IMR-90 (cell line): Measurements from ENCODE around the gene OLAH. TPM values are rescaled to one million over a fixed set of nuclear protein-coding genes. Genes with fewer than 3 reads are reported as not detected.

Source experiments
- ATAC-seq: fragments of 200-7000 bp; cut with Tn5 transposase; 2 replicates; pipeline ENCODE4 v1.9.1; 2020; ENCODE audit warnings: low read depth, mild to moderate bottlenecking, moderate library complexity
- BruUV-seq: library from RNA; stranded (reverse); fragments of 400-500 nt; replicated peaks from 2 replicates; lab custom pipeline; 2021; lab: Mats Ljungman, UMichigan
- CTCF ChIA-PET: fragments of 300-600 bp; formaldehyde crosslinking; extraction: SDS; loops from one replicate; lab custom pipeline; 2021; ENCODE audit warnings: antibody characterized with exemption; lab: Yijun Ruan, JAX
- POLR2A ChIA-PET: fragments of 300-600 bp; sonication (Branson Sonifier 250); formaldehyde crosslinking; loops from one replicate; lab custom pipeline; 2022; ENCODE audit warnings: antibody characterized with exemption; ENCODE audit not compliant: unreplicated experiment; lab: Charles Lee
- DNase-seq: peaks from one replicate; pipeline ENCODE4 v3.0.0; 2013
- H2AFZ ChIP-seq: replicated peaks from 2 replicates; pipeline ENCODE3; 2013; ENCODE audit warnings: low read length, mild to moderate bottlenecking; ENCODE audit not compliant: poor library complexity
- H2AK5ac ChIP-seq: 2 replicates; pipeline ENCODE4 v1.6.1; 2013; ENCODE audit warnings: low read depth, low read length, inconsistent platforms
- H2AK9ac ChIP-seq: replicated peaks from 2 replicates; pipeline ENCODE3; 2013; ENCODE audit warnings: mild to moderate bottlenecking, low read depth, low read length, moderate library complexity; ENCODE audit not compliant: poor library complexity
- H2BK120ac ChIP-seq: 2 replicates; pipeline ENCODE4 v1.6.1; 2013; ENCODE audit warnings: low read depth, low read length, inconsistent platforms
- H2BK15ac ChIP-seq: 3 replicates; pipeline ENCODE4 v1.6.1; 2013; ENCODE audit warnings: low read depth, low read length, inconsistent platforms
- H2BK20ac ChIP-seq: 2 replicates; pipeline ENCODE4 v1.6.1; 2013; ENCODE audit warnings: low read depth, mild to moderate bottlenecking, inconsistent platforms, low read length, moderate library complexity
- H2BK5ac ChIP-seq: 2 replicates; pipeline ENCODE4 v1.6.1; 2013; ENCODE audit warnings: mild to moderate bottlenecking, low read depth, low read length, inconsistent platforms; ENCODE audit not compliant: poor library complexity, severe bottlenecking
- H3K14ac ChIP-seq: replicated peaks from 2 replicates; pipeline ENCODE4 v1.6.1; 2013; ENCODE audit warnings: low read depth, low read length, inconsistent platforms
- H3K18ac ChIP-seq: 2 replicates; pipeline ENCODE4 v1.6.1; 2013; ENCODE audit warnings: low read depth, low read length, control low read depth
- H3K23ac ChIP-seq: 2 replicates; pipeline ENCODE4 v1.6.1; 2013; ENCODE audit warnings: low read depth, low read length, inconsistent platforms
- H3K27ac ChIP-seq: 2 replicates; pipeline ENCODE4 v1.5.1; 2013; ENCODE audit warnings: mild to moderate bottlenecking, control low read depth, low read length; ENCODE audit not compliant: insufficient read depth
- H3K27me3 ChIP-seq: 2 replicates; pipeline ENCODE4 v1.6.1; 2013; ENCODE audit warnings: low read length; ENCODE audit not compliant: control insufficient read depth, insufficient read depth
- H3K36me3 ChIP-seq: 2 replicates; pipeline ENCODE4 v1.6.1; 2013; ENCODE audit warnings: low read length, mixed read lengths; ENCODE audit not compliant: control insufficient read depth, insufficient read depth
- H3K4ac ChIP-seq: 2 replicates; pipeline ENCODE4 v1.6.1; 2013; ENCODE audit warnings: low read depth, low read length, inconsistent platforms
- H3K4me1 ChIP-seq: 2 replicates; pipeline ENCODE4 v1.6.1; 2013; ENCODE audit warnings: low read length, mixed read lengths; ENCODE audit not compliant: control insufficient read depth, insufficient read depth
- H3K4me2 ChIP-seq: 2 replicates; pipeline ENCODE4 v1.6.1; 2013; ENCODE audit warnings: low read depth, mild to moderate bottlenecking, control low read depth, low read length, moderate library complexity
- H3K4me3 ChIP-seq: 2 replicates; pipeline ENCODE4 v1.5.1; 2013; ENCODE audit warnings: low read depth, mild to moderate bottlenecking, control low read depth, low read length, moderate library complexity; ENCODE audit not compliant: insufficient read depth
- H3K56ac ChIP-seq: 2 replicates; pipeline ENCODE4 v1.6.1; 2013; ENCODE audit warnings: low read length, inconsistent platforms; ENCODE audit not compliant: insufficient read depth; ENCODE audit errors: extremely low read depth
- H3K79me1 ChIP-seq, 2 experiments: 2 replicates each; pipeline ENCODE4 v1.6.1; 2013; ENCODE audit warnings: low read length in 2 of 2, inconsistent platforms in 1 of 2, low read depth in 1 of 2
- H3K9ac ChIP-seq: 2 replicates; pipeline ENCODE4 v1.6.1; 2013; ENCODE audit warnings: low read depth, low read length, control low read depth
- H3K9me1 ChIP-seq: 2 replicates; pipeline ENCODE4 v1.6.1; 2013; ENCODE audit warnings: low read length, inconsistent platforms; ENCODE audit not compliant: insufficient read depth
- H3K9me3 ChIP-seq: 2 replicates; pipeline ENCODE4 v1.6.1; 2013; ENCODE audit warnings: low read length; ENCODE audit not compliant: control insufficient read depth, insufficient read depth
- H4K20me1 ChIP-seq: 2 replicates; pipeline ENCODE4 v1.6.1; 2013; ENCODE audit warnings: low read length, inconsistent platforms; ENCODE audit not compliant: insufficient read depth
- H4K5ac ChIP-seq: 2 replicates; pipeline ENCODE4 v1.6.1; 2013; ENCODE audit warnings: mild to moderate bottlenecking, low read depth, low read length, control low read depth
- H4K8ac ChIP-seq, 2 experiments: 2 replicates each; pipeline ENCODE4 v1.6.1; 2013; ENCODE audit warnings: low read depth in 2 of 2, low read length in 2 of 2, control low read depth in 1 of 2, inconsistent platforms in 1 of 2
- H4K91ac ChIP-seq: 2 replicates; pipeline ENCODE4 v1.6.1; 2013; ENCODE audit warnings: low read depth, low read length, inconsistent platforms; ENCODE audit not compliant: insufficient read depth
- CEBPB ChIP-seq: IDR thresholded peaks from 2 replicates; pipeline ENCODE4 v1.6.1; 2012; ENCODE audit warnings: low read depth, low read length, improper control_type of control experiment
- CHD1 ChIP-seq: IDR thresholded peaks from 2 replicates; pipeline ENCODE4 v1.6.1; 2012; ENCODE audit warnings: low read depth, low read length, improper control_type of control experiment
- CTCF ChIP-seq: conservative IDR thresholded peaks from 2 replicates; pipeline ENCODE4 v1.5.1; 2012; ENCODE audit warnings: mild to moderate bottlenecking, low read depth, low read length, improper control_type of control experiment
- ELK1 ChIP-seq: fragments of 150-350 bp; IDR thresholded peaks from 2 replicates; pipeline ENCODE4 v1.6.1; 2016; ENCODE audit warnings: low read depth, mild to moderate bottlenecking, low read length, moderate library complexity, borderline replicate concordance
- FOS ChIP-seq: fragments of 150-350 bp; IDR thresholded peaks from 2 replicates; pipeline ENCODE4 v1.6.1; 2016; ENCODE audit warnings: low read depth, low read length
- MAFK ChIP-seq: IDR thresholded peaks from 2 replicates; pipeline ENCODE4 v1.6.1; 2012; ENCODE audit warnings: low read depth, low read length, improper control_type of control experiment
- NFE2L2 ChIP-seq: fragments of 150-350 bp; IDR thresholded peaks from 2 replicates; pipeline ENCODE4 v1.6.1; 2016; ENCODE audit warnings: low read depth, mild to moderate bottlenecking, low read length
- POLR2A ChIP-seq: IDR thresholded peaks from 2 replicates; pipeline ENCODE4 v1.6.1; 2012; ENCODE audit warnings: mild to moderate bottlenecking, low read depth, low read length
- RAD21 ChIP-seq: IDR thresholded peaks from 2 replicates; pipeline ENCODE4 v1.6.1; 2012; ENCODE audit warnings: low read length, improper control_type of control experiment
- RCOR1 ChIP-seq: IDR thresholded peaks from 2 replicates; pipeline ENCODE4 v1.6.1; 2012; ENCODE audit warnings: mild to moderate bottlenecking, low read length, improper control_type of control experiment; ENCODE audit not compliant: insufficient replicate concordance
- RFX5 ChIP-seq: IDR thresholded peaks from 2 replicates; pipeline ENCODE4 v1.8.0; 2012; ENCODE audit warnings: low read depth, mild to moderate bottlenecking, low read length, moderate library complexity
- USF2 ChIP-seq: fragments of 150-350 bp; IDR thresholded peaks from 2 replicates; pipeline ENCODE4 v1.6.1; 2017; ENCODE audit warnings: mild to moderate bottlenecking, antibody characterized with exemption, low read length, low read depth
- WGBS, 2 experiments: methylation state at CpG; one replicate each; pipeline versions ENCODE4 v1.1.5 to v1.1.7; 2013; ENCODE audit warnings: missing lambda C conversion rate in 2 of 2; ENCODE audit not compliant: insufficient read length in 1 of 2; ENCODE audit errors: extremely low coverage in 2 of 2; 5-methylcytosine and 5-hydroxymethylcytosine counted together
- dilution Hi-C: fragments of 300-500 bp; cut with HindIII; formaldehyde crosslinking; loops from one replicate; pipeline ENCODE4 v1.14.3; 2018; ENCODE audit warnings: low sequenced_read_pairs; ENCODE audit not compliant: unreplicated experiment
- in situ Hi-C: fragments of 300-500 bp; cut with MboI; formaldehyde crosslinking; loops from 3 replicates; pipeline ENCODE4 v1.14.3; 2019; ENCODE audit warnings: low sequenced_read_pairs, inconsistent platforms, mixed read lengths
- intact Hi-C: fragments of 100-400 bp; cut with micrococcal nuclease; formaldehyde crosslinking; loops from 2 replicates; pipeline ENCODE4 v1.10.0; 2022
- polyA plus RNA-seq, 3 experiments: library from polyadenylated mRNA; depleted of rRNA; stranded (reverse); fragments of >200 nt; gene quantifications; 2 replicates each; pipeline ENCODE4 v1.2.3, GENCODE V29; 2012; ENCODE audit warnings: low replicate concordance in 1 of 3
- total RNA-seq: library from RNA; depleted of rRNA; stranded (reverse); fragments of >200 nt; gene quantifications from 2 replicates; pipeline ENCODE4 v1.2.3, GENCODE V29; 2012

OLAH gene
- total and polyA plus RNA-seq, 2 of the 4 experiments (the other 2 are of a cell fraction): not detected

- DNase-seq (no peak), ATAC-seq (no peak)
- Histone ChIP-seq H3K4me2 (no peak overlapping the region), H2BK15ac (no peak overlapping the region), H4K5ac (no peak overlapping the region), H3K56ac (no peak overlapping the region), H4K91ac (no peak overlapping the region), H4K8ac (no peak overlapping the region), H3K4me3 (no peak overlapping the region), H3K36me3 (peaks cover 15% of the 10 kb centered on the region), H3K27me3 (no peaks in the 10 kb centered on the region), H2AK5ac (no peak overlapping the region), H3K18ac (no peak overlapping the region), H4K20me1 (no peaks in the 10 kb centered on the region), H3K9me1 (peaks cover 4% of the 10 kb centered on the region; the same call in 1 of the 2 replicates), H2BK20ac (no peak overlapping the region), H3K27ac (no peak overlapping the region), H3K23ac (no peak overlapping the region), H2AFZ (no peak overlapping the region), H3K79me1 (peaks cover 8 to 15% of the 10 kb centered on the region in 2 experiments; a peak in 3 of 4 replicates), H2AK9ac (no peak overlapping the region), H3K9ac (no peak overlapping the region), H3K4ac (no peak overlapping the region), H3K4me1 (peaks cover 4% of the 10 kb centered on the region), H2BK120ac (no peak overlapping the region), H2BK5ac (no peak overlapping the region), H3K9me3 (no peaks in the 10 kb centered on the region), H3K14ac (no peak overlapping the region)
- no CpG with 5 or more reads among the region's 1 CpG for WGBS, 2 experiments
- CTCF ChIA-PET: interaction anchor here (2.0 kb wide), 1 partner anchor 12 kb away, joined by 5 read pairs; no protein-coding TSS in a partner anchor
- BruUV-seq: no TSS peak
- POLR2A ChIA-PET: no interaction called here
- dilution Hi-C loops: no loop called here
- TF ChIP-seq USF2: no peak
- no peak for TF ChIP-seq RCOR1
- TF ChIP-seq RFX5: no peak
- no peak for TF ChIP-seq ELK1
- no peak for TF ChIP-seq FOS
- no peak for TF ChIP-seq CTCF
- no peak for TF ChIP-seq POLR2A
- TF ChIP-seq CHD1: no peak
- no peak for TF ChIP-seq MAFK
- TF ChIP-seq RAD21: no peak
- TF ChIP-seq CEBPB: no peak
- TF ChIP-seq NFE2L2: no peak
- in situ Hi-C loops: no loop called here
- intact Hi-C loops: no loop called here
Measured at GRCh38 chr10:15118615-15119014, 74.9 kb downstream of the OLAH start.
